ENCODE results near the gene PI4KA.
"Not testable (repeated sequence)": the region's sequence is repeated elsewhere in the genome, so short reads cannot be mapped to it uniquely, and the experiment has no call there.

Gene PI4KA

DNA sequence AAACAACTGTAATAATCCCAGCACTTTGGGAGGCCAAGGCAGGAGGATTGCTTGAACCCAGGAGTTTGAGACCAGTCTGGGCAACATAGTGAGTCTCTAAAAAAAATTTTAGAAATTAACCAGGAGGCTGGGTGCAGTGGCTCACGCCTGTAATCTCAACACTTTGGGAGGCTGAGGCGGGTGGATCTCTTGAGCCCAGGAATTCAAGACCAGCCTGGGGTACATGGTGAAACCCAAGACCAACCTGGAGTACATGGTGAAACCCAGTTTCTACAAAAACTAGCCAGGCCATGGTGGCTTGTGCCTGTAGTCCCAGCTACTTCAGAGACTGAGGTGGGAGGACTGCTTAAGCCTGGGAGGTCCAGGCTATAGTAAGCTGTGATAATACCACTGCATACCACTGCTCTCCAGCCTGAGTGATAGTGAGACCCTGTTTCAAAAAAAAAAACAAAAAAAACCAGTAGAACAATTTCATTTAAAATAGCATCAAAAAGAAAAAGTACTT, 11.2 kb downstream of the PI4KA start:
- DNase-seq (ENCODE audit: low read depth): no peak

DNA sequence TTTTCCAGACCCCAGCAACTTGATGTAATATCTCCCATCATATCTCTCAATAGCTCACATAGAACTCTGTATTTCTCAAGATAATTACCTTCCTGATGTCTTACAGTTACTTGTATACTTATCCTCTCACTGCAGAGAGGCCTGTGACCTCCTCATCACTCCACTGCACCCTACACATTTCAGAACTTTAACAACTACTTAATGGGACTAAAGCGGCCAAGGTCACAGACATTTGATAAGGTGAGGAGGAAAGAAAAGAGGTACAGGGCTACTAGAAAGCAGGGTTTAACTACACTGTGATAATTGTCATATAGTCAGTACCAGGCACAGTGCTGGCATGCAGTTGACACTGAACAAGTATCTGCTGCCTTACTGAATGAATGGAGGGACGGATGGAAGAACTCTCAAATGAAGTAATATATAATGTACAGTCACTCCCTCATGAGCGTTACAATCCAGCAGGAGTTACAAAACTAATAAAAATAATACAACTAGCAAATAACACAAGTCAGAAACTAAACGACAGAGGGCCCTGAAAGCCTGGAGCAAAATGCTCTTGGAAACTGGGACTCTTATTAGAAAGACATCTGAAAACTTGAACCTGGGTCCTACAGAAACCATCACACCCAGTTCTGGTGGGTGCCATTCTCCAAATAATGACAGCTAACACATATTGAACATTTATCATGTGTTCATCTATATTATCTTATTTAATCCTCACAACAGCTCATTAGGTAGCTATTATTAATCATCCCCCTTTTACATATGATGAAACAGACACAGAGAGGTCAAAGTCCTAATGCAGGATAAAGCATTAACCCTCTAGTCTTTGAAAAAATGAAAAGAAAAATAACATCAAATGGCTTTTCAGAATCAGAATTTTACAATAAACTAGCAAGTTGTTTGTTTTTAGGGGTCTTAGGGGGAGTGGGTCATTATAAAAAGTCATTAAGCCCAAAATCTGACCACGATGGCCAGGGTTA, 14.3 kb downstream of the PI4KA start:
- no peak for DNase-seq (ENCODE audit: low read depth)

DNA sequence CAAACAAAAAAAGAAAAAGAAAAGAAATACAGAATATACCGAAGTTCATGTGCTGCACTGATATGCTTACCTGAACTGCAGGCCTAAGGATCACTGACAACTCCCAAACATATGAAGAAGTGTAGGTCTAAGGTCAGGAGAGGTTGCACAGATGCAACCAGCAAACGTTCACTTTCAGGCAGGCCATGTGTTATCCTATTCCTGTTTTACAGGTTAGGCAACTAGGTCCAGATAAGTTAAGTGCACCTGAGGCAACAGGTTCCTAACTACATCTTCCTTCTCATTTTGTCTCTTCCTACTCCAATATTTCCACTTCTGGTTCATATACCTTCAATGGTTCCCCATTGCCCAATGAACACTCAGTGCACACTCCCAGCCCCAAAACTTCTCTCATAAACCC, 15.1 kb downstream of the PI4KA start:
- no peak for DNase-seq (ENCODE audit: low read depth)

DNA sequence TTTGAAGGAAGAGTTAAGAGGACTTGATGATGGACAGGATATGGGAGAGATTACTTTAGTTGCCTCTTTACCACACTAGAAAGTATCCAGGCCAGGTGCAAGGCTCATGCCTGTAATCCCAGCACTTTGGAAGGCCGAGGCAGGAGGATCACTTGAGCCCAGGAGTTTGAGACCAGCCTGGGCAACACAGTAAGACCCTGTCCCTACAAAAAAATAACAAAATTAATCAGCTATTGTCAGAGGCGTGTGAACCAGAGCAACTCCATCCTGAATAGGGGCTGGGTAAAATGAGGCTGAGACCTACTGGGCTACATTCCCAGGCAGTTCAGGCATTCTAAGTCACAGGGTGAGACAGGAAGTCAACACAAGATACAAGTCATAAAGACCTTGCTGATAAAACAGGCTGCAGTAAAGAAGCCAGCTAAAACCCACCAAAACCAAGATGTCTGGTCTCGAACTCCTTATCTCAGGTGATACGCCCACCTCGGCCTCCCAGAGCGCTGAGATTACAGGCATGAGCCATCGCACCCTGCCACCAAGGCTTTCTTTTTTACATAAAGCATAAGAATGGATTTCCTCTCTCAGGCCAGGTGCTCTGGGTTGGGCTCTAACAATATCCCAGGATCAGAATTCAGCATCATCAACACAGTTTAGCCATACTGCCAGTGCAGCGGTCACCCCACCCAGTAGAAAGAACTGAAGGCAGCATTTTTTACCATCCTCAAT, 17.8 kb downstream of the PI4KA start:
- no peak for DNase-seq (ENCODE audit: low read depth)

DNA sequence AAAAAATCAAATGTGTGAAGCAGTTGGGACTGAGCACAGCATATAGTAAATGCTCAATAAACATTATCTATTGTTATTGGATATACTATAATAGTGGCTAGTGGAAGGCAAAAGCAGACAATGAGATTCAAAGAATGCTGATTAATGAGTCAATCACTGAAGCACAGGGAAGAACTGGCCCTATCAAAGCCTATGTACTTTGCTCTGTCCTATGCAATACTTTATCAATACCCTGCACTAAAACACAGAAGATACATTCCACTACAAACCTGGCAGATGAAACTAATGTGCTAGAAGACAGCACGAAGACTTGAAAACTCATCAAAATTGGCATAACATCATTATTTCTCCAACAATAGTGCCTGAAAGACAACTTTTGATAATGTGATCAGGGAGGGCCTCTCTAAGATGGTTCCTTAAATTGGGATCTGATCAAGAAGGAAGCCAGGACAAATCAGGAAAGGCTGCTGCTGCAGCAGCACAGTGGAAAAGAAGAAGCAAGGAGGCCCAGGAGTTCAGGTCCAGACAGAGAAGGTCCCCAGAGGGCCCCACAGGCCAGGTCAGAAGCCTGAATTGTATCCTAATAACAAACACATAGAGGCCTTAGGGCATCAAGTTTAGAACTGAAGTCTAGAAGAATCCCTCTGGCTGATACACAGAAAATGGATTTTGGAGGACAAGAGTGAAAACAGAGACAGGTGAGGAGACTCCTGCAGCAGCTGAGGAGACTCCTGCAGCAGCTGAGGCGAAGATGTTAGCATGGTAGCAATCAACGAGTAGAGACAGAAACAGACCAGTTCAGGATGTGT, 18.6 kb downstream of the PI4KA start:
- no peak for DNase-seq (ENCODE audit: low read depth)

DNA sequence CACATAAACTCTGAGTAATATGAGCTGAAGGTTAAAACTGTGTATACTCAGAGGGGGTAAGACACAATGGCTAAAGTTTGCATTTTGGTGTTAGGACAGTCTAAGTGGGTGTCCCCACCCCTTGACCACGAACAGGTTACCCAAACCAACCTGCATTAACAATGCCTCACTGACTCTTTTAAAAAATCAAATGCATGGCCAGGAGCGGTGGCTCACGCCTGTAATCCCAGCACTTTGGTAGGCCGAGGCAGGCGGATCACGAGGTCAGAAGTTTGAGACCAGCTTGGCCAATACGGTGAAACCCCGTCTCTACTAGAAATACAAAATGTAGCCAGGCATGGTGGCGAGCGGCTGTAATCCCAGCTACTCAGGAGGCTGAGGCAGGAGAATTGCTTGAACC, 19.3 kb downstream of the PI4KA start:
- not testable (repeated sequence) for DNase-seq (ENCODE audit: low read depth)

DNA sequence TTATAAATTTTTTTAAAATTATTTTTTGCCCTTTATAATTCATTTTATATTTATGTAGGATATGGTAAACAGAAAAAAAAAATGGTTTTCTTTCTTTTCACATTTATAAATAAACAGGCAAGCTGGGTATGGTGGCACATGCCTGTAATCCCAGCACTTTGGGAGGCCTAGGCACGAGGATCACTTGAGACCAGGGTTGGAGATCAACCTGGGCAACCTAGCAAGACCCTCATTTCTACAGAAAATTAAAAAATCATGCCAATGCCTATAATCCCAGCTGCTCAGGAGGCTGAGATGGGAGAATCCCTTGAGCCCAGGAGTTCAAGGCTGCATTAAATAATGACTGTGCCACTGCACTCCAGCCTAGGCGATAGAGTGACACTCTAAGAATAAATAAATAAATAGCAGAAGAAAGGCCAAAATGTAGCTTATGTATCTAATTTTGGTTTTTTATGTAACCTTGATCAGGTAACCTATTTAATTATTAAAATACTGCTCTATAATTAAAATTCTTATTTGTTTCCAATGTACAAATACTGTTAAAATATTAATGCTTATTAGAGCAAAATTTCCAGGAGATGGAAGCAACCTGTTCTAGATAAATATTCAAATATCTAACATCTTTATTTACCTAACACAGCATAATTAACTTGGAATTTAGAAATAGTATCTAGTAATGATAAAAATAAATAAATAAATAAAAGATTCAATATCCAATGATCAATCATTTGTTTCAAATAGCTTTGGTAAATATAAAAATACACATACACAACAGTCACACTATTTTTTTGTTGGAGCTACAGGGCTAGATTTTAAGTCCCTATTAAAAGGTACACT, 21.4 kb downstream of the PI4KA start:
- no peak for DNase-seq (ENCODE audit: low read depth)

DNA sequence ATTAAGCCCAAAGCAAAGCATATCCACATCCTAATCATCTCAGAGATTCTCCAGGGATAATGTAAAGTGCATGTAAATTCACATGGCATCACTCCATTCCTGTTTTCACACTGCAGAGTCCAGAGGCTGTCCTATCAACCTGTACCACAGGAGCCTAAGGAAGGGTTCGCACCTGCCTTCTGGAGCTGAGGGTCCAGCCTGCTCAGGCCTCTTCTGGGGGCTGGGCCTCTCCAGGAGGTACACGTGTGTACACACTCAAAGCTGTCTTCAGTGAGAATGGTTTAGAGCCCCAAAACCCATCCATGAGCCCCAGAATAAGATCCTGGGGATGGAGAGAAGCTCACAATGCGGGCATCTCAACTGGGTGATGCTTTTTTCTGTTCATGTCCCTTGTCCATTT, 23.9 kb downstream of the PI4KA start:
- DNase-seq (ENCODE audit: low read depth): no peak

DNA sequence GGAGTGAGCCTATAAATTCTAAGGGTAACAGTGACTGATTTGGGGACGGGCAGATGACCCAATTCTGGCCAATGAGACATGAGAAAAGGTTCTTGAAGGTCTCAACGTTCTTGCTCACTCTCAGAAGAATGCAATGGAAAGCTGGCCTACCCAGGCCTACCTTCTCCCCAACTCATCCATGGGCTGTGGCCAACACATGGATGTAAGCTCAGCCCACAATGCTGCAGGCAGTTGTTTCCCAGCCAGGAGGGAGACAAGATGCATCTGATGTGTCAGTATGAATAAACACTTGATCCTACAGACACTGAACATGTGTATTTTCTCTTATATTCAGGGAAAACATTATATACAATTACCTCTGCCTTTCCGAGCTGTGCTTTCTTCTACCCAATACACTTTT, 24.4 kb downstream of the PI4KA start:
- DNase-seq (ENCODE audit: low read depth): no peak

DNA sequence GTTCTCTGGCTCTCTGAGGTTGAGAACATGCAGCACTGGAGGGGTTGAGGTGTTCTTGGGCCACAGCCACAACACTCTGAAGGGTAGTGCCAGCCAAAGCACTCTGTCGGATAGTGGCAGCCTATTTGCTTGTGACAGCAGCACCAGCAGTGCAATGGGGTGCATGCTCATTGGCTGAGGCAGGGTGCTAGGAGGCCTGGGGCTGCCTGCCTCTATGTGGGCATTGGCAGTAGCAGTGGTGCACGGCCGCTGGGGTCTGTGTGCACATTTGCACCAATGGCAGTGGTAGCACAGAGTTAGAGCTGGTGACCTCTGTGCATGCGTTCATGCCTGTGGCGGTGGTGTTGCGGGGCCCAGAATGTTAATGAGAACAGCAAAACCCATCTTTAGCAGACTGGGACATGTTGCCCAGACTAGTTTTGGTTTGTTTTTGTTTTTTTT, 25.4 kb downstream of the PI4KA start:
- no peak for DNase-seq (ENCODE audit: low read depth)

DNA sequence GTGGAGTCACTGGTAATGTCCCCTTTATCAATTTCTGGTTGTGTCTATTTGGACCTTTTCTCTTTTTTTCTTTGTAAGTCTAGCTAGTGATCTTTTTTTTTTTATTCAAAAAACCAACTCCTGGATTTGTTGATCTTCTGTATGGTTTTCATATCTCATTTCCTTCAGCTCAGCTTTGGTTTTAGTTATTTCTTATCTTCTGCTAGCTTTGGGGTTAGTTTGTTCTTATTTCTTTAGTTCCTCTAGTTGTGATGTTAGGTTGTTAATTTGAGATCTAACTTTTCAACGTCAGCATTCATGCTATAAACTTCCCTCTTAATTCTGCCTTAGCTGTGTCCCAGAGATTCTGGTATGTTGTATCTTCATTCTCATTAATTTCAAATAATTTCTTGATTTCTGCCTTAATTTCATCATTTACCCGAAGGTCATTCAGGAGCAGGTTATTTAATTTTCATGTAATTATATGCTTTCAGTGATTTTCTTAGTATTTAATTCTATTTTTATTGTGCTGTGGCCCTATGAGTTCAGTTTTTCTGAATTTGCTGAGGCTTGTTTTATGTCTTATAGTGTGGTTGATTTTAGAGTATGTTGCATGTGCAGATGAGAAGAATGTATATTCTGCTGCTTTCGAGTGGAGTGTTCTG, 29.0 kb downstream of the PI4KA start:
- no peak for DNase-seq (ENCODE audit: low read depth)

DNA sequence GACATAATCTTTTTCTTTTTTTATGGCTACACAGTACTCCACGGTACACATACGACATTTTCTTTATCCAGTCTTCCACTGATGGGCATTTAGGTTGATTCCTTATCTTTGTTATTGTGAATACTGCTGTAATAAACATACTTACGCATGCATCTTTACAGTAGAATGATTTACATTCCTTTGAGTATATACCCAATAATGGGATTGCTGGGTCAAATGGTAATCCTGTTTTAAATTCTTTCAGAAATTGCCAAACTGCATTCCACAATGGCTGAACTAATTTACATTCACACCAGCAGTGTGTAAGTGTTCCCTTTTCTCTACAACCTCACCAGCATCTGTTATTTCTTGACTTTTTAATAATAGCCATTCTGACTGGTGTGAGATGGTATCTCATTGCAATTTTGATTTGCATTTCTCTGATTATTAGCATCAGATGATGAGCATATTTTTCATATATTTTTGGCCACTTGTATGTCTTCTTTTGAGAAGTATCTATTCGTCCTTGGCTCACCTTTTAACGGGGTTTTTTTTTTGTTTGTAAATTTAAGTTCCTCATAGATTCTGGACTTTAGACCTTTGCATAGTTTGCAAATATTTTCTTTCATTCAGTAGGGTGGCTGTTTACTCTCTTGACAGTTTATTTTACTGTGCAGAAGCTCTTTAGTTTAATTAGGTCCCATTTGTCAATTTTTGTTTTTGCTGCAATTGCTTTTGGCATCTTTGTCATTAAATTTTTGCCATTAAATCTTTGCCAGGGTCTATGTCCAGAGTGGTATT, 32.0 kb downstream of the PI4KA start:
- DNase-seq (ENCODE audit: low read depth): not testable (repeated sequence)

DNA sequence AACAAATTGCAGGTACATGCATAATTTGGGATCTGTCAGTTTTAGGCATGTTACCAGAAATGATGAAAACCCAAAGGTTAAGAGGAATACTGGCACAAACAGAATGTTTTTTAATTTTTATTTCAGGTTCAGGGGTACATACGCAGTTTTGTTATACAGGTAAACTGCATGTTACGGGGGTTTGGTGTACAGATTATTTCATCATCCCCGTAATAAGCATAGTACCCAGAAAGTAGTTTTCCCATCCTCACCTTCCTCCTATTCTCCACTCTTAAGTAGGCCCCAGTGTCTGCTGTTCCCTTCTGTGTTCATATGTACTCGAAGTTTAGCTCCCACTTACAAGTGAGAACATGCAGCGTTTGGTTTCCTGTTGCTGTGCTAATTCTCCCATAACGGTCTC, 33.0 kb downstream of the PI4KA start:
- no peak for DNase-seq (ENCODE audit: low read depth)

DNA sequence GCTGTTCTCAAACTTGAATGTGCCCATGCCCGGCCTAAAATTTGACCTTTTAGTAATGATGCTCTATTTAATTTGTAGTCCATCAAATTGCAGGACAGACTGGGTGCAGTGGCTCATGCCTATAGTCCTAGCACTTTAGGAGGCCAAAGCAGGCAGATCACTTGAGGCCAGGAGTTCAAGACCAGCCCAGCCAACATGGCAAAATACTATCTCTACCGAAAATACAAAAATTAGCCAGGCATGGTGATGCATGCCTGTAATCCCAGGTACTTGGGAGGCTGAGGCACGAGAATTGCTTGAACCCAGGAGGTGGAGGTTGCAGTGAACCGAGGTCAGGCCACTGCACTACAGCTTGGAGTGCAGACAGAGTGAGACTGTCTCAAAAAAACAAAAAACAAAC, 33.4 kb downstream of the PI4KA start:
- not testable (repeated sequence) for DNase-seq (ENCODE audit: low read depth)

DNA sequence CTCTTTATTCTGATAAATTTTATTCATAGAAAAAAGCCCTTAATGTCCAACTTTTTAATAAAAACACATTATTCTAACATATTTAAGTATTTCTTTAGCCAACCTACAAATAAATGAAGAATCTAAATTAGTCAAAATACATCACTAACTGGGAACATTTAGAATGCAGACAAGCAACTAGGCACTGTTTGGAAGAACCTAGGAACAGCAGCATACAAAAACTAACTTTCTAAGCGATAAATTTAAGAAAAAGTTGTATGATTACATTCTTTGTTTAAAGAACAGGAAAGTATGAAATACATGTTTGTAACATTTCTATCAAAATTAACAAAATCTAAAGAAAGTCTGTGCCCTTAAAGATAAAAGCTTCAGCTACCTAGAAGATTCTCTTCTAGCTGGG, 35.3 kb downstream of the PI4KA start:
- no peak for DNase-seq (ENCODE audit: low read depth)

DNA sequence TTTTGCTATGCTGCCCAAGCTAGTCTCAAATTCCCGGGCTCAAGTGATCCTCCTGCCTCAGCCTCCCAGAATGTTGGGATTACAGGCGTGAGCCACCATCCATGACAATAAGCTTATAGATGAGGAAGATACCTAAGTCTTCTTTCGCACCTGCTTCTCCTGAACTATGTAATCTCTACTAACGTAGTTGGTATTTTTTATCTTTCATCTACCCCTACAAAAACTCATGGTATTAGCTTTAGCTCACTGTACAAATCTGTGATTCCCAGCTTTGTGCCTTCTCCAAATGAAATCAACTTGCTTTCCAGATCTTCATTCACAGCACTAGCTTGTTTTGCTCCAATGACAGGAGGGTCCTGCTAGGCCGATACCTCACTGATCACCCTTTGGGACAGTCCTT, 36.4 kb downstream of the PI4KA start:
- no peak for DNase-seq (ENCODE audit: low read depth)

DNA sequence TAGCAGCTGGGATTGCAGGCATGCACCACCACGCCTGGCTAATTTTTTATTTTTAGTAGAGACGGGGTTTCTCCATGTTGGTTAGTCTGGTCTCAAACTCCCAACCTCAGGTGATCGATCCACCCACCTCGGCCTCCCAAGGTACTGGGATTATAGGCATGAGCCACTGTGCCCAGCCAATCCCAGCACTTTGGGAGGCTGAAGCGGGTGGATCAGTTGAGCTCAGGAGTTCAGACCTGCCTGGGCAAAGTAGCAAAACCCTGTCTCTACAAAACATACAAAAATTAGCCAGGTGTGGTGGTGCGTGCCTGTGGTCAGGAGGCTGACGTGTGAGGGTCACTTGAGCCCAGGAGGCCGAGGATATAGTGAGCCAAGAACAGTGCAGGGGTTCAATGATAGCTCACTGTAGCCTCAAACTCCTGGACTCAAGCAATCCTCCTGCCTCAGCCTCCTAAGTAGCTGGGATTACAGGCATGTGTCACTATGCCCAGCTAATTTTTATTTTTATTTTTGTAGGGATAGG, 36.8 kb downstream of the PI4KA start:
- DNase-seq (ENCODE audit: low read depth): not testable (repeated sequence)

DNA sequence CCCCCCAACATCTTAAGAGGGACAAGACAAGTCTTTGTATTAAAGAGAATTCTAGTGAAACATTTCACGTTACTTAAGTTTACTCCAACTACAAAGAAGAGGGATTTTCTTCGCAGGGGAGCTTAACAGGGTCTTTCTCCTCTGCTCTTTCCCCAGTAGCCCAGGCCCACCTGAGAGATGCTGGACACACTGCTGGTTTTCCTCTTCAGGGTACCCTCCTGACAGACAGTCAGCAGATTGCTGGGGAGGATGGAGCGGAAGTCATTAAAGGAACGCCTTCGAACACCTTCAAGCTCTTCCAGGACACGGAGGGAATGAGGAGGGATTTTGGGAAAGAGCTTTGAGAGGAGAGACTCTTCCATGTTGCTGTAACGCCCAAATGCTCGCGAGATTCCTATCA, 39.1 kb downstream of the PI4KA start:
- no peak for DNase-seq (ENCODE audit: low read depth)

DNA sequence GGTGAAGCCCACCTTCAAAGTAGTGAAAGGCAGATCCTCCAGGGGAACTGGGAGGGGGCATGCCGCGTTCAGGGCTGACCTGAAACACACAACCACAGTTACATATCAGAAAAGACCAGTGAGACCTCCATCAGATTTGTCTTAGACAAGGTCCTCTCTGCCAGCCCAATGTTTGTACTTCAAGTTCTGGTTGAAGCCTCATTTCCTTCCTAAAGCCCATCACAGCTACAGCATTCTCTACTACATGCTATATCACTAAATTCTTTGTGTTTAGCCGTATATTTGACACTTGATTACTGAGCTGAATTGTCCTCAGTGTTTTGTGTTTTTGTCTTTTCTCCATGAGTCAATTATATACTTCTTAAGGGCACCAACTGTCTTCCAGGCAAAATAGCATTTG, 40.1 kb downstream of the PI4KA start:
- no peak for DNase-seq (ENCODE audit: low read depth)

DNA sequence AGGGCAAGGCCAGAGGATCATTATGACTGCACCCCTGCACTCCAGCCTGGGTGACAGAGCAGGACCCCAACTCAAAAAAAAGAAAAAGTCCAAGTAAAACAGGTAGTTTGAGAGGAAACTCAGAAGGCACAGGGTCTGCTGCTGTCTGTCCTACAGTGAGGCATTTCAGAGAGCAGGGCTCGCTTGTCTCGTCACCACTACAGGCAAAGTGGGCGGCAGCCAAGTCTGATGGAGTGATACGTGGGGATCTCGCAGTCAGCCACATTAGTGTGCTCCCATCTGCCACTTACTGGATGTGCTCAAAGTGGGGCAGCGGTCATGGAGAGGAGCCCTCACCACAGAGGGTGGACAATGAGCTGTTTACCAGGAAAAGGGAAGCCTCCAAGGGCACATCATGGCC, 42.1 kb downstream of the PI4KA start:
- no peak for DNase-seq (ENCODE audit: low read depth)
